HG02678 (cell line): ENCODE measurements around the gene GALNT18.

Experiments used
- ATAC-seq: cut with Tn5 transposase; IDR thresholded peaks from one replicate; pipeline ENCODE4 v1.9.1; 2021; ENCODE audit warnings: mild to moderate bottlenecking, moderate library complexity; ENCODE audit not compliant: unreplicated experiment

The GALNT18 gene

DNA sequence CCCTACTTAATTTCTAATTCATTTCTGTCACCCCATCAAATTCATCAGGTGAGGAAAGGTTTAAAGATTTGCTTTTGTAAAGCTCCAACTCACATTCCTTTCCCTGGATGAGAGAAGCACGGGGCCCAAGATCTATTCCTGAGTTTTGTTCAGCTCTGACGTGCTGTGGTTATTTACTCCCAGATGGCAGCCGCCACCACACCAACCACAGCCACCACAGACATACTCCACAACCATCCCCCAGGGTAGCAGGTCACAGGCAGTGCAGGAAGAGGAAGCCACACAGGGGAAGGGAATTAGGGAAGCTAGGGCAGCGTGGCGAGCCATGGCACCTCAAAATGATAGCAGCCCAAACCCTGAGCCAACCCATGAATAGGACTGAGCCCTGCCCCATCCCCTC is 205.3 kb downstream of the GALNT18 start:
- ATAC-seq, result no peak

DNA sequence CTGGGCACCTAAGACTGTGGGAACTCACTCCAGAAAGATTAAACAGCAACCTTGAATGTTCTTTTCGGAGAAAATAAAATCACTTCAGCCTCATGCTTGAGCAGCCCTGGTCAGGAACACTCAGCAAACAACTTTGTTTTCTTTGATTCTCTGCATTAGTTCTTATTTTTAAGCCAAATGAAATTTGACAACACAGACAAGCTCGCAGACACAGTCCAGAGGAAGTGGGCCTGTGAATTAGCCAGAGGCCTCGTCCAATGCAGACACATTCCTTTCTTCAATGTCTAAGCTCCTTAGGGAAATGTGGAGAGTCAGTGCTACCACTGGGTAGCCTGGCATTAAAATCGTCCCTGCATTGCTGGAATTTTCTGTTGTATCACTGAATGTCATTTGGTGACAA is 205.9 kb downstream of the GALNT18 start:
- ATAC-seq, result no peak

DNA sequence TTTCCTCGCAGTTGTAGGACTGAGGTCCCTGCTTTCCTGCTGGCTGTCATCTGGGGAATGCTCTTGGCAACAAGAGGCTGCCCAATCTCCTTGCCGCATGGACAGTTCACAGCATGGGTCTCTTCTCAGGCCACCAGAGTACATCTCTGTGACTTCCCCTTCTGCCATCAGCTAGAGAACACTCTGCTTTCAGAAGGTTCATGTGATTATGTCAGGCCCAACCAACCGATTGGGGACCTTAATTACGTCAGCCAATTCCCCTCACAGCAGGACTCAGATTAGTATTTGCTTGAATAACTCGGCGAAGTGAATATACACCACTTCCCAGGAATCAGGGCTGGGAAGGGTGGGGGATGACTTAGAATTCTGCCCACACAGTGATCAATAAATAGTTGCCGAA is 206.8 kb downstream of the GALNT18 start:
- ATAC-seq, result no peak

DNA sequence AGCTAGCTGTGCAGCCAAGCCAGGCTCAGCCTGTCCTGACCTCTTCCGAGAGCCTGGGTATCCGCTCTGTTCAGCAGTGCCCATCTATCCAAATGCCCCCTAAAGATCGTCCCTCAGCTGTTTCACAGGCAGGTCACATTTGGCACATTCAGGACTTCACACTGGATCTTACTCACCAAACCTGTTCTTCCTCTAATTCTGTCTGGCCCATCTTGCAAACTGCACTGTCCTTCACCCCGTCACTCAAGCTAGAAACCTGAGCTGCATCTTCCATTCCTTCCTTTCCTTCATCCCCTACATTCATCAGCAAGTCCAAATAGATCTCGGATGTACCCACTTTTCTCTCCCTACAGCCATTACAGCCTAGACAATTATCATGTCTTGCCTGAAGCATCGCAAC is 208.0 kb downstream of the GALNT18 start:
- no peak for ATAC-seq

DNA sequence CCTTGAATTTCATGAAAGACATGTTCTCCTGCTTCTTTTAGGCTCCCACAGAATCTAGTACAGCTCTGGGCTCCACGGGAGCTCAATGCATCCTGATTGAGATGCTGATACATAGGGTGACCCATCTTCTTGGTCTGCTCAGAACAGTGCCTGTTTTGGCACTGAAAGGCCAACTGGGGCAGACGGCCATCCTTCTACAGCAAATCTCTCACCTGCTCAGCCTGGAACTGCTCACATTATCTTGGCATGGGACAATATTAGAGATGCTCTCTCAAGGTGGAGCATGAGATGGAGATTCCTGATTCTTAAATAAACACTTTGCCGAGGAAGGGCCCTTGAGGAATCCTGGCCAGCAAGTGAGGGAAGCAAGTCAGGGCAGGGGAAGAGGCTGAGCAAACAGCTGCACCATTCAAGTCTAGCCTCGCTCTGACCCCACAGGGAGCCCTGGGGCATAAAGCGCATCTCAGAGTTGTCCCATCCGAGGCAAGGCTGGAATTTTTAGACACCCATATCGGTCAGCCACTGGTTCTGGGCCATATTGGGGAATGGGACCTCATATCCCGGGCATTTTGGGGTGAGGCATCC is 210.3 kb downstream of the GALNT18 start:
- ATAC-seq, result no peak

DNA sequence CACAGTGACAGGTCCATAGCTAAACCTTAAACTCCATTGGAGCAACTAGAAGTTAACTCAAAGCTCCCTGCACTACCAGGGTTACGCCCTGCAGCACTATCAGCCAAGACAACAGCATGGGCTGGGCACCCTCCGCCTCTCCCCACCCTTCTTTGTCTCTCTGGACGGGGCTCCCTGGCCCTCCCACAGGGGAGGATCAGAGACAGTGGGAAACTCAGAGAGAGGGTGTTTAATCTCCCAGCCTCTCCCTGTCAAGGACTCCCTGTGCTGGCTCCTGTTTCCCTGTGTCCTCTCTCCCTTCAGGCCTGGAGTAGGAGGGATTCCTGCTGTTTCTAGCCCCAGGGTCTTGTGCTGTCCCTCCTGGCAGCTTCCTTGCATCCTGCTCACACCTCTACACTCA is 211.9 kb downstream of the GALNT18 start:
- ATAC-seq, result no peak

DNA sequence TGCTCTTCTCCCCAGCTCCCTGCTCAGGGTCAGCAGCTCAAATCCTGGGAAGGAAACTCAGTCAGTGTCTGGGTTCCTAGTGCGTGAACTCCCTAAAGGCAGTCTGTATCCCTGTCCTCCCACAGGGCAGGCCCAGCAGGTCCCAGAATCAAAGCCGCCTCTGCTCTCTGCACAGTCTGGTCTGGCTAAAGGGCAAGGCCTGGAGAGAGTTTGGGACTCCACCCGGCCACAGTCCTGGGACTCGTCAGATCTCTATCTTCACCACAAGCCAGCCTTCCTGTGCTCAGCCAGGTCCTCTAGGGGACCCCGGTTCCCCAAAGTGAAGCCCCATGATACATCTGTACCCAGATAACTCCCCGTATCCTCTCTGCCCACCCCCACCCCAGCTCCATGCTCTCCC is 212.6 kb downstream of the GALNT18 start:
- no peak for ATAC-seq

DNA sequence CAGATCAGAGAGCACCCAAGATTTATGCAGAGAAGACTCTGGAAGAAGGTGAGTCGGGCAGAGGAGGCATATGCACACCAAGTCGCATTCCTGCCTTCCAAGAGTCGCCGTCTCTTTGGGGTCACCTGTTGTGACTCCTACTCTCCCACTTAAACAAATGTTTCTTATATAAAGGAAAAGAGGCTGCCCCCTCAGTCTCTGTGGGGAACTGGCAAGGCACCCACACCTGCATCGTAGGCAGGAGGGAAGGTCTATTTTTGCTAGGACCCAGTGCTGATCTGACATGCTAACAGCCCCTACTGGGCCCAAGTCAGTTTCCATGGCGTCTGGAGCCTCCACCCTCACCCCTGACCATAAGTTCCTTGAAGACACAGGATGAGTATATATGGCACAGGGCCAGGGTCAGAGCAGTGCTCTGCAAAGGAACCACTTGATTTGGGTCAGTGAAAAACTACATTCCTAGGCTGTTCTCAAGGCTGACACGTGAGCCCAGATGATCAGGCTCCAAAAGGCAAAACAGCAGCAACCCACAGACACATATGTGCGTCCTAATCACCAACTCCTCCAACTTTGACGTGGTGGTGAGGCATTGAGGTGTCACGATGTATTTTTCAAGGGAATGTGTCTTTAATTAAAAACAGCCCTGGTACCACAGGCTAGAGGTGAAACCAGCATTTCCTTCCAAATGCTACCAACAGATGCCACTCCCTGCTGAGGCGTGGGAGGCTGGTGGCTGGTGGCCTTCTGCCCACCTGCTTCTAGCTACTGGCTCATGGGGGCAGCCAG is 213.2 kb downstream of the GALNT18 start:
- no peak for ATAC-seq

DNA sequence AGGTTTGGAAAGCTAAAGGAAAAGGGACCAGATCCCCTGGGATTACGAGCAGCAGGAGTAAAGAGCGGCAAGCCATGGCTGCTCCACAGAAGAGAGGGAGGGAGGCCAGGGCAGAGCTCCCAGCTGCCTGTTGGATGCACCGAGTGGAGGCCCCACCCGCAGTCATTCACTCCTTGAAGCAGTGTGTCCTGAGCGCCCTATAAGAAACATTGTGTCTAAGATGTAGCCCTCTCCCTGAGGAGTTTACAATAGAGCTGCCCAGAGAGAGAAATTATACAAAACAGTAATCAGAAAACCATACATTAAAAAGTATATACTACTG is 214.1 kb downstream of the GALNT18 start:
- no peak for ATAC-seq

DNA sequence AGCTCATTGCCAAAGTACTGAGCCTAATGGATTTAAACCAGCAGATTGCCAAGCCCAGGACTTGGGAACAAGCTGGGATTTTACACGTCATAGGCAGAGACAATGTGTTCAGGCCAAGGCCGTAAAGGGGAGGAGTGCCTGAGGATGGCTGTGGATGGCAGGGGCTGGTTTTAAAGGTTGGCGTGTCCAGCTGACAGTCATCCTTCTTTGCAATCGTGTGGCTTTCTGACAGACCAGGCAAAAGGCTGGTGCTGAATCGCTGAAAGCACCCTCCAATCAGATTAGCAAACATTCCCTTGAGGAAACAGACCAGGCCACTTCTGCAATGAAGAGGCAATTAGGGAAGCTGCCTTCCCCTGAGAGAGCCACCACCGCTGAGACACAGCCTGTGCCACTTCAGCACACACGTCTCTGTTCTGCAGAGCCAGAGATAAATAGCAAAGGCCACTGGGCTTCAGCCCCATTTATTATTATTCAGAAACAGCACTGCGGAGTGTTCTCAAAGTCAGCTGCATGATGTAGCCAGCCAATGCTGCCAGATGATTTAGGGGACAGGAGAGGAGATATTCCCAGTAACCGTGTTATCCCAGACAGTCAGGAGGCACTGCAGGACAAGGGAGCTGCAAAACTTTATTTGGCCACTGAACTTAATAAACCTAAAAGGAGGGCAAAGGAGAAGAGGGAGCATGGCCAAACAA is 214.6 kb downstream of the GALNT18 start:
- no peak for ATAC-seq

DNA sequence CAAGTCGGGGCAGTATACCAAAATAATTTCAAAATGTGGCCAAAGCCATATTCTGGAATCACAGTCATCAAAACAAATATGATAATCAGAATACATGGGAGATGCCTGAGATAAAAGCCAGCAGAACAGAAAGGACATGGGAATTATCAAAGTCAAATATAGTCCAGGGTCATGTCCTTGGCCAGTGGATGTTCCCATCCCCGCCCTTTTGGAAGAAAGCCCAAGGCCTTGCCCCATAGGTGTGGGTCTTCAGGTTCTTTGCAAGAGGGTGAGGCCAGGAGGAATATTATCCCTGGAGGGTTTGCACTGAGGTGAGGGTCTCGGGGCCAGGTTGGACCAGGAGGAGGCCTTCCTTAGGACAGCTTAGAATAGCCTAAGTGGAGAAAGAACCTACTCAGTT is 215.2 kb downstream of the GALNT18 start:
- ATAC-seq, result no peak

DNA sequence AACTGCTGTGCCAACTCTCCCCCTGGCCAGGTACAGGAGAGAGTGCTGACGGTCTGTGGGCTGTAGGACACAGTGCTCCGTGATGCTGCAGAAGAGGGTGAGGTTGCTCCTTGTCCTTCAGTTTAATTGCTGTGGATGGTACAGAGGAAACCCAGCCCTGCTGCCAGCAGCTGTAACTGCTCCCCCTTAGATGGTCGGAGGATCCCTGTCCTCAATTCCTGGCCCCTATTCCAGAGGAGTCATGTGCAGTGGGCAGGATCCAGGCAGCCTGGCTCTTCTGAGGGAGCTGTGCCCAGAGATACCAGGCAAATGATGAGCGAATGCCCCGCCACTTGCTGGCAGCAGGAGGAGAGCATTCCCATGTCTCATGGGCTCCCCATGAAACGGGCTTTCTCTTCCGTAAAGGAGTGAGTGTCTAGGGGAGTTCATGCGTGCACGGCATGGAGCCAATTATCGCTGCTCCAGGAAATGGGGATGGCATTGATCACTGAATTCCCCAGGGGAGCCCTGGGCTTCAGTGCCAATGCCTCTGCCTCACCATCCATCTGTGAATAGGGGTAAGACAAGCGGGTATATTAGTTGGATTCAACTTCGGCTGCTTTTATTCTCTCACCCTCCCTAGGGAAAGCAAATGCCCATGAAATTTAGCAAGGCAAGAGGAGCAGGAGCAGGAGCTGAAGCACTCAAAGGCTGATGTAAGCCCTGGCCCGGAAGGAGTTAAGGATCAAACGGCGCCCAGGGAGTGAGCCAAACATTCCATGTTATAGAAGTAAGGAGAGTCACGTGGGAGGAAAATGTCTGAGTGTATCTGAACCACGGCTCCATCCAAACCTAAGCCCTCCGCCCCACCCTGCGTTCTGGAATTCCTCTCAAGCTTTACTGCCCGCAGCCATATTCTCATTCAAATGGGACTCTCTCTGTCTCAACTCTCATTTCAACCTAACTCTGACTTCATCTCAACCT is 217.8 kb downstream of the GALNT18 start:
- no peak for ATAC-seq

DNA sequence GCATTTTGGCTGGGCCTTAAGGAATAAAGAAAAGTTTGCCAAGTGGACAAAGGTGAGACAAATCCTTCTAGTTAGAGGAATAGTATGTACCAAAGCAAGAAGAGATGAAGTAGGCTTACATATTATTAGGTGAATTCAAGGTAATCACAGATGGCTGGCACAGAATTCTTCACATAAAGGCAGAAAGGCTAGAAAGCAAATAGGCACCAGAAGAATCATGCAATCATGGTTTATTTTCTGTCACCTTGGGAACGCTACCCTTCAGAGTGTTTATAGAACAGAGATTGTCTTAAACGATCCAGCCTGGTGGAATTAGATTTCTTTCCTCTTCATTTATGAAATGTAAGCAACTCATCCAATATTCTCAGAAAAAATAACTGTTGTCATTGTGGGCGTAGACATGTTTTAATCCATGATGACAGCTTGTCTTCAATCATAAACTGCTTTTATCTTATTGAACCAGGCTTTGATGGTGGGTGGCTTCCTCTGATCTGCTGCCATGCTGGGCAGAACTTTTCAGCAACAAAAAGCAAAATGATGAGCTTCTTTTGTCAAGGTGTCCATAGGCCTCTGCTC is 219.8 kb downstream of the GALNT18 start:
- no peak for ATAC-seq

DNA sequence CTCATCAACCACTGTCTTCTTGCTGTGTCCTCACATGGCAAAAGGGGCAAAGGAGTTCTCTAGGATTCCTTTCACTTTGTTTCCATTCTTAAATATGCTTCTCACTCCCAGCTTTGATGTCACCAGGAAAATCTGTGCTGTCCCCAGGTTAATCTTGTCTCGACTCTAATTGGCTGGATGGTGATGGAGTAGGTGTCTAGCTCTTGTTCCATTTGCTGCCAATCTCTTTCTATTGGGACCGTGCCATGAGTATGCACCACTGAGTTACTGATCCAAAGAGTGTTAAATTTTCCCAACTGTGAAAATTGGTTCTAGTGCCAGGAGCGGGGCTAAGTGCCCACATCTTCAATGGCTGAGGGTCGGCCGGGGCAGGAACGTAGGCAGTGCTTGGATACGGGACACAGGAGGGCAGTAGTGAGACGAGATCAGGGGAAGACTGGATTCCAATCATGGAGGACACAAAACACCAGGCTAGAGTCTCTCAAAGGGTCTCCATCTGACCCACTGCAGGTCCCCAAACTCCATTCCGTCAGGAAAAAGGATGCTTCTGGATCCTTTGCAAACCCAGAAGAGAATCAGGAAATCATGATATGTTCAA is 221.1 kb downstream of the GALNT18 start:
- no peak for ATAC-seq

DNA sequence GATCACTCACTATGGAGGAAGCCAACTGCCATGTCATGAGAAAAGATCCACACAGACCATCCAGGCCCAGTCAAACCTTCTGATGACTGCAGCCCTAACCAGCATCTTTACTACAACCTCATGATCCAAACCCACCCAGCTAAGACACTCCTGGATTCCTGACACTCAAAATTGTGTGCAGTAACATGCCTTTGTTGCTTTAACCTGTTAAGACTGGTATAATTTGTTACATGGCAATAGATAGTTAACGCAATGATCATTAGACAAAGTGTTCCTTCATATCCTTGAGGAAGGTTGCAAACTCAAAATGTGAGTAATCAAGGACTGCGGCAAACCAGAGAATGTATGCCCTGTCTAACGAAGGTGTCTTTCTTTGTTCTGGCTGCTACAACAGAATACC is 221.7 kb downstream of the GALNT18 start:
- ATAC-seq, result no peak

DNA sequence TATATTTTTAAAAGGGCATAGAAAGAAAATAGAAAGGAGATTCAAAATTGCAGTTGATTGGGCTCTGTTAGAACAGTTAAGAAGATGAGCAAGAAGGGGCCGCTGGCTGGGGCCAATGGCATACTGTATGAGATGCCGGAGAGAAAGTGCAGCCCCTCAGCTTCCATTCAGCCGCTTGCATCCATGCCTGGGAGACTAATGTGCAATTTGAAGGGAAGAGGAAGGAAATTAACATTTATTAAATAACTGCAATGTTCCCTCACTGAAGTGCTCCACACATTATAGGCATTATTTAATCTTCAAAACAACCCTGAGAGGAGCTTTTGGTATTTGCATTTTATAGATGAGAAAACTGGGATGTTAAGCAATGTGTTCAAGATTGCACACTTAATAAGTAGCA is 224.0 kb downstream of the GALNT18 start:
- no peak for ATAC-seq

DNA sequence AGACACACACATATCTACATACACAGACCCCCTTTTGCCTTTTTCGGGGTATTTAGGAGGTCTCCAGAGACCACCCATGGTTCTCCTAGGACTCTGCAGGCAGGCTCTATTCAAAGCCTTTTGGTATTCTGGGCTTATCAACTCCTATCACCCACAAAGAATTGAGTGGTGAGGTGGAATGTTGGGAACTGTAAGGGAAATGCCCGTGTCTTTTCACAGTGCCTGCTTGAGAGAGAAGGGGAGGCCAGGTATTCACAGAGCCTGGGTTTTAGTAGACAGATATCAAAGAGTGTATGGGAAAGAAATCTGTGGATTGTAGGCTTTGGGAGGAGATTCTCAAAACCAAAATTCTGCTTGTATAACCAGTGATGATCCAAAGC is 224.8 kb downstream of the GALNT18 start:
- ATAC-seq, result no peak

DNA sequence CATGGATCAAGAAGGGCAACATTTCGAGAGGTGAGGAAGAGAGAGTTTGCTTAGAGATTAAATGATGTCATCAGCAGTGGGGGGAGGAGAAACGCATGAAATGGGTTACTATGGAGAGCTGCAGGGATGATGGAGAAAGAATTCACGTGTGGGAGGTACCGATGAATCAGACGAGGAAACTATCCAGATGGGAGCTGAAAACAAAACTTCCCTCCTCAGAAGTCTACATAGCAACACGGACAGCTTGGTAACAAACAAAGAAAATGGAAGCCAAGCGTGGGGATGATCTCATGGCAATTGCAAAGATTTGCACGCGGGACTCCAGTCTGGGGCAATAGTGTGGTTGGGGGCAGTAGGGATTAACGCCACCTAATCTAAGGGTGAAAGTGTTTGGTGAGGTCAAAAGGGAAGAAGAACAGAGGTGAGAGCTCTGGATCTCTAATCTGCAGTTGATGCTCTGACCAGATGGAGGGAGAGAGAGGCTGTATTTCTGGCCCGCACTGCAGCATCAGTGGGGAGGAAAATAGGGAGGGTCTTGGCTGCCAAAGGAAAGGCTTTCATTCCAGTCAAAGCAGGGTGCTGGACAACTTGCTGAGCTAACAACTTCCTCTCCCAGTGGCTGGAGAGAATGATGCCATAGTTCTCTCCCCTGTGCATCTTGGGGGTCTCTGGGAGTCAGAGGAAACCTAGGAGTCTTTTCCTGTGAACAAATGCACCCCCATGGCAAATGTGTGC is 225.3 kb downstream of the GALNT18 start:
- ATAC-seq, result no peak

DNA sequence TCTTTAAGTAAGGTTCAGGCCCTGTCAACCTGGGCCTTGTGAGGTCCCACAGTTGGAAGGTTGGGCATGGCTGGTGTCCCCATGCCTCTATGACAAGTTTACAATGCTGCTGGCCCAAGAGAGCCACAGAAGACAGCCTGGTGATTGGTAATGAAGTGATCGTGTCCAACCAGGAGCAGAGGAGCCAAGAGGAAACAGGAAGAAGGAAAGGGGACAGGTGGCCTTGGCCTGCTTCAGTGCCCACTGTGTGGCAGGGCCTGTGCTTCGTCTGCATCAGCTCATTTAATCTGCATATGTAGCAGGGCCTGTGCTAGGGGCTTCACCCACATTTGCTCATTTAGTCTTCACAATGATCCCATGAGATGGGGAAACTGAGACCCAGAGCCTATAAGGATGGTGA is 226.7 kb downstream of the GALNT18 start:
- ATAC-seq, result no peak

DNA sequence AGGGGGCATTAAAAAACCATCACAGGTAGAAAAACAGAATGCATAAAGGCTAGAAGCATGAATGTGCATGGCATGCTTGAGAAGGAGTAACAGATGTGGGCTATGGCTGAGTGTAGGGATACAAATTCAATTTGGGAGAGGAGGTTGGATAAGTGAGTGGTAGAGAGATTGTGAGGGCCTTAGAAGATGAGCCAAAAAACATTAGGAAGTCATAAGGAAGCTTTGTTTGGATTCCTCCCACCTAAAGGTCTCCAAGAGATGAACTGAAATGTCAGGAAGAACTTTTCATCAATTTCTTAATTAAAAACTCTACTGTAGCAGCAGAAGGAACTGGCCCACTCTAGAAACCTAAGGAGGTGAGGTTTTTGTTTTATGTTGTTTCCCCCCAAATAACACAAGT is 227.6 kb downstream of the GALNT18 start:
- ATAC-seq, result no peak
